ENCODE data around the gene IL9R.
"Not testable (repeated sequence)": the region's sequence is repeated elsewhere in the genome, so short reads cannot be mapped to it uniquely, and the experiment has no call there.

IL9R gene

DNA sequence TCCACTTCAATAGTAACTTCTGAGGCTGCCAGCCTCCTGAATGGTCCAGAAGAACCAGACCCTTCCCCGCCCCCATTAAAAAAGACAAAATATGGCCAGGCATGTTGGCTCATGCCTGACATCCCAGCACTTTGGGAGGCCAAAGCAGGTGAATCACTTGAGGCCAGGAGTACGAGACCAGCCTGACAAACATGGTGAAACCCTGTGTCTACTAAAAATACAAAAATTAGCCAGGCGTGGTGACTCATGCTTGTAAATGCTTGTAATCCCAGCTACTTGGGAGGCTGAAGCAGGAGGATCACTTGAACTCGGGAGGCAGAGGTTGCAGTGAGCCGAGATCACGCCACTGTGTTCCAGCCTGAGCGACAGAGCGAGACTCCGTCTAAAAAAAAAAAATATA lies 2.3 kb downstream of the IL9R start:
- H3K4me3 ChIP-seq (ENCODE audit: low read depth in 1 of 2, low read length in 2 of 2); H3K27ac ChIP-seq (ENCODE audit: low read depth, low read length); H3K36me3 ChIP-seq (ENCODE audit: insufficient read depth, low read length); H3K27me3 ChIP-seq (ENCODE audit: control insufficient read depth in 1 of 2, insufficient read depth in 2 of 2, low read length in 2 of 2); H3K9me3 ChIP-seq (ENCODE audit: low read length); H3K9ac ChIP-seq (ENCODE audit: low read length); H3K4me1 ChIP-seq (ENCODE audit: insufficient read depth, low read length): not testable (repeated sequence)

- H3K4me3 ChIP-seq (ENCODE audit: low read depth in 1 of 2, low read length in 2 of 2): no peak overlapping the region
- no peaks in the 10 kb centered on the region for H3K9me3 ChIP-seq (ENCODE audit: low read length)
- H3K36me3 ChIP-seq (ENCODE audit: insufficient read depth, low read length): no peaks in the 10 kb centered on the region
- peaks cover 0 to 4% of the 10 kb centered on the region in 2 donors for H3K27me3 ChIP-seq (ENCODE audit: control insufficient read depth in 1 of 2, insufficient read depth in 2 of 2, low read length in 2 of 2)
- no peak overlapping the region for H3K9ac ChIP-seq (ENCODE audit: low read length)
- no peaks in the 10 kb centered on the region for H3K4me1 ChIP-seq (ENCODE audit: insufficient read depth, low read length)
- no peak overlapping the region for H3K27ac ChIP-seq (ENCODE audit: low read depth, low read length)
Measured at GRCh38 chrX:156000361-156000926, 2.9 kb downstream of the IL9R start.

DNA sequence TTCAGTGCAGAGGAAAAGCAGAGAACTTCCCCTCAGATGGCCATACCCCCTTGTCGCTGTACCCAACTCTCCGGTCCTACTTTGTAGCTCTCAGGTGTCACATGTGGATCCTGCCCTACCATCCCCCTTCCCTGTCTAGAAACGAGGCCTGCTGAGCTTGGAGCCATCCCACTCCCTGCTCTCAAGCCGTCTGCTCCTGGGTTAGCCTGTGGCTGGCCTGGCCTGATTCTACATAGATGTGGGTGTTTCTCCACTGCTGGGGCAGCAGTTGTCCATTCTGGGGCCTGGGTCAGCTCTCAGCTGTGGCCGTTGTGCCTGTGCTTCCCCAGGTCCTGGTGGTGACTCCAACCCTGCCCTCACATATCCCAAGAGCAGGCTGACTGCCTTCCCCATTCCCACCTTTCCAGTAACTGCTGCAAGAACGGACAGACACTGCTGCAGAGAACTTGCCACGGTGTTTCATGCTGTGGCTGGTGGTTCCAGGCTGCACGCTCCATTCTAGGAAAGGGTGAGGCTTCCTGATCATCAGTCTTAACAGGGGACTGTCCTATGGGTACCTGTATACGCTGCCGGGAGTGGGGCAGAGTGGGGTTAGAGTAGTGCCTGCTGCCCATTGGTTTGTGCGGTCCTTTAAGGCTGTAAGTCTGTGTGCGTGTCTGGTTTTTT lies 3.6 kb downstream of the IL9R start:
- Histone ChIP-seq H3K9ac (ENCODE audit: low read length) (no peak overlapping the region), H3K36me3 (ENCODE audit: insufficient read depth, low read length) (no peaks in the 10 kb centered on the region), H3K9me3 (ENCODE audit: low read length) (no peaks in the 10 kb centered on the region), H3K27ac (ENCODE audit: low read depth, low read length) (no peak overlapping the region), H3K27me3 (ENCODE audit: control insufficient read depth in 1 of 2, insufficient read depth in 2 of 2, low read length in 2 of 2) (peaks cover 0 to 4% of the 10 kb centered on the region in 2 donors), H3K4me1 (ENCODE audit: insufficient read depth, low read length) (no peaks in the 10 kb centered on the region), H3K4me3 (ENCODE audit: low read depth in 1 of 2, low read length in 2 of 2) (no peak overlapping the region)

- H3K4me1 ChIP-seq (ENCODE audit: insufficient read depth, low read length): no peaks in the 10 kb centered on the region
- H3K27me3 ChIP-seq (ENCODE audit: control insufficient read depth in 1 of 2, insufficient read depth in 2 of 2, low read length in 2 of 2): peaks cover 0 to 4% of the 10 kb centered on the region in 2 donors
- no peak overlapping the region for H3K27ac ChIP-seq (ENCODE audit: low read depth, low read length)
- H3K9ac ChIP-seq (ENCODE audit: low read length): no peak overlapping the region
- H3K36me3 ChIP-seq (ENCODE audit: insufficient read depth, low read length): no peaks in the 10 kb centered on the region
- H3K4me3 ChIP-seq (ENCODE audit: low read depth in 1 of 2, low read length in 2 of 2): no peak overlapping the region
- H3K9me3 ChIP-seq (ENCODE audit: low read length): no peaks in the 10 kb centered on the region
Measured at GRCh38 chrX:156001667-156002021, 4.1 kb downstream of the IL9R start.

DNA sequence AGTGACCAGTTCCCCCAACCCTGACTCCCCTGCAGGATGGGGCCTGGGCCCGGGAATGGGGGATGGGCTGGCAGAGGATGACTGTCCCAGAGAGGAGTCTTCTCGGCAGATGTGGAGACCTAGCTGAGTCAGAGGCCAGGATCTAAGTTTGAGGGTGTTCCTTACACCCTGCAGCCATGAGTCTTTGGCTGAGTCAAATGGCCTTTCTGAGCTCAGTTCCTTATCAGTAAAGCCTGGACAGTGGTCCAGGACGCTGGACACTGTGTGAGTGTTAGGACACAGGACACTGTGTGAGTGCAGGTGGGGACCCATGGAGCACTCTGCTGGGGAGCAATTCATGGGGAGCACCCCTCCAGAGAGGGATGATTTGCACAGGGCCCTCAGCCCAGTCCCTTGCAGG lies 5.0 kb downstream of the IL9R start:
- Histone ChIP-seq H3K27ac (ENCODE audit: low read depth, low read length) (no peak overlapping the region), H3K9me3 (ENCODE audit: low read length) (no peaks in the 10 kb centered on the region), H3K4me1 (ENCODE audit: insufficient read depth, low read length) (no peaks in the 10 kb centered on the region), H3K9ac (ENCODE audit: low read length) (no peak overlapping the region), H3K36me3 (ENCODE audit: insufficient read depth, low read length) (no peaks in the 10 kb centered on the region), H3K4me3 (ENCODE audit: low read depth in 1 of 2, low read length in 2 of 2) (no peak overlapping the region), H3K27me3 (ENCODE audit: control insufficient read depth in 1 of 2, insufficient read depth in 2 of 2, low read length in 2 of 2) (peaks cover 0 to 4% of the 10 kb centered on the region in 2 donors)

GRCh38 chrX:156003486-156004185 lies 6.1 kb downstream of the IL9R start:
- peaks cover 0 to 4% of the 10 kb centered on the region in 2 donors for H3K27me3 ChIP-seq (ENCODE audit: control insufficient read depth in 1 of 2, insufficient read depth in 2 of 2, low read length in 2 of 2)
- H3K36me3 ChIP-seq (ENCODE audit: insufficient read depth, low read length): no peaks in the 10 kb centered on the region
- no peak overlapping the region for H3K27ac ChIP-seq (ENCODE audit: low read depth, low read length)
- H3K4me1 ChIP-seq (ENCODE audit: insufficient read depth, low read length): no peaks in the 10 kb centered on the region
- H3K9me3 ChIP-seq (ENCODE audit: low read length): no peaks in the 10 kb centered on the region
- no peak overlapping the region for H3K9ac ChIP-seq (ENCODE audit: low read length)
- H3K4me3 ChIP-seq (ENCODE audit: low read depth in 1 of 2, low read length in 2 of 2): no peak overlapping the region

- no peaks in the 10 kb centered on the region for H3K36me3 ChIP-seq (ENCODE audit: insufficient read depth, low read length)
- H3K9ac ChIP-seq (ENCODE audit: low read length): no peak overlapping the region
- no peak overlapping the region for H3K4me3 ChIP-seq (ENCODE audit: low read depth in 1 of 2, low read length in 2 of 2)
- no peaks in the 10 kb centered on the region for H3K4me1 ChIP-seq (ENCODE audit: insufficient read depth, low read length)
- H3K9me3 ChIP-seq (ENCODE audit: low read length): no peaks in the 10 kb centered on the region
- peaks cover 0 to 4% of the 10 kb centered on the region in 2 donors for H3K27me3 ChIP-seq (ENCODE audit: control insufficient read depth in 1 of 2, insufficient read depth in 2 of 2, low read length in 2 of 2)
- H3K27ac ChIP-seq (ENCODE audit: low read depth, low read length): no peak overlapping the region
Measured at GRCh38 chrX:156004256-156004655, 6.8 kb downstream of the IL9R start.

DNA sequence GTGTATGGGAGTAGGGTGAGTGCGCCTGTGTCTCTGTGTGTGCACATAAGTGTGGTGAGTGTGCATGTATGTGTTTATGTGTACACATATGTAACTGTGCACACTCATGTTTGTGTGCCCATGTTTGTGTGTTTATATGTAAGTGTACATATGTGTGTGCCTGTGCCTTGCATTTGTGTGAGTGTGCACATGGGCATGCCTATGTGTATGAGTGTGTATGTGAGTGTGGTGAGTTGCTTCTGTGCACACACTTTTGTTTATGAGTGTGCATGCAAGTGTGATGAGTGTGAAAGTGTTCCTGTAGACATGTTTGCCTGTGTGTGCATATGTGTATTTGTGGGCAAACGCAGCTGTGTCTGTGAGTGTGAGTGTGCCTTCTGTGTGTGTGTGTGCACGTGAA lies 7.2 kb downstream of the IL9R start:
- Histone ChIP-seq H3K4me3 (ENCODE audit: low read depth in 1 of 2, low read length in 2 of 2) (no peak overlapping the region), H3K36me3 (ENCODE audit: insufficient read depth, low read length) (no peaks in the 10 kb centered on the region), H3K27me3 (ENCODE audit: control insufficient read depth in 1 of 2, insufficient read depth in 2 of 2, low read length in 2 of 2) (peaks cover 0 to 4% of the 10 kb centered on the region in 2 donors), H3K9ac (ENCODE audit: low read length) (no peak overlapping the region), H3K4me1 (ENCODE audit: insufficient read depth, low read length) (no peaks in the 10 kb centered on the region), H3K9me3 (ENCODE audit: low read length) (no peaks in the 10 kb centered on the region), H3K27ac (ENCODE audit: low read depth, low read length) (no peak overlapping the region)

DNA sequence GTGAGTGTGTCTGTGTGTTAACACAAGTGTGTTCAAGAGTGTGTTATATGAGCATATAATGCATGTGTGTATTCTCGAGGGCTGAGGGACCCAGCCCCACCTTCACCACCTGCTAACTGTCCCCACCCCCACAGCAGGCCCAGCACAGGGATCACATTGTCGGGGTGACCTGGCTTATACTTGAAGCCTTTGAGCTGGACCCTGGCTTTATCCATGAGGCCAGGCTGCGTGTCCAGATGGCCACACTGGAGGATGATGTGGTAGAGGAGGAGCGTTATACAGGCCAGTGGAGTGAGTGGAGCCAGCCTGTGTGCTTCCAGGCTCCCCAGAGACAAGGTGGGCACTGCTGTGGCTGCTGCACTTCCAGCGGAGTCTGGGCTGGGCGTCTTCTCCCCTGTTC lies 7.6 kb downstream of the IL9R start:
- H3K4me1 ChIP-seq (ENCODE audit: insufficient read depth, low read length): no peaks in the 10 kb centered on the region
- H3K4me3 ChIP-seq (ENCODE audit: low read depth in 1 of 2, low read length in 2 of 2): no peak overlapping the region
- H3K36me3 ChIP-seq (ENCODE audit: insufficient read depth, low read length): no peaks in the 10 kb centered on the region
- no peak overlapping the region for H3K27ac ChIP-seq (ENCODE audit: low read depth, low read length)
- no peak overlapping the region for H3K9ac ChIP-seq (ENCODE audit: low read length)
- H3K27me3 ChIP-seq (ENCODE audit: control insufficient read depth in 1 of 2, insufficient read depth in 2 of 2, low read length in 2 of 2): peaks cover 0 to 4% of the 10 kb centered on the region in 2 donors
- no peaks in the 10 kb centered on the region for H3K9me3 ChIP-seq (ENCODE audit: low read length)

GRCh38 chrX:156006468-156006867 lies 9.0 kb downstream of the IL9R start:
- not testable (repeated sequence) for H3K27ac ChIP-seq (ENCODE audit: low read depth, low read length); H3K36me3 ChIP-seq (ENCODE audit: insufficient read depth, low read length); H3K9ac ChIP-seq (ENCODE audit: low read length); H3K4me3 ChIP-seq (ENCODE audit: low read depth in 1 of 2, low read length in 2 of 2); H3K27me3 ChIP-seq (ENCODE audit: control insufficient read depth in 1 of 2, insufficient read depth in 2 of 2, low read length in 2 of 2); H3K9me3 ChIP-seq (ENCODE audit: low read length); H3K4me1 ChIP-seq (ENCODE audit: insufficient read depth, low read length)

- H3K27ac ChIP-seq (ENCODE audit: low read depth, low read length); H3K9ac ChIP-seq (ENCODE audit: low read length); H3K36me3 ChIP-seq (ENCODE audit: insufficient read depth, low read length); H3K27me3 ChIP-seq (ENCODE audit: control insufficient read depth in 1 of 2, insufficient read depth in 2 of 2, low read length in 2 of 2); H3K4me1 ChIP-seq (ENCODE audit: insufficient read depth, low read length); H3K9me3 ChIP-seq (ENCODE audit: low read length); H3K4me3 ChIP-seq (ENCODE audit: low read depth in 1 of 2, low read length in 2 of 2): not testable (repeated sequence)
Measured at GRCh38 chrX:156008379-156008778, 10.9 kb downstream of the IL9R start.

GRCh38 chrX:156008915-156009314 lies 11.4 kb downstream of the IL9R start:
- Histone ChIP-seq H3K4me1 (ENCODE audit: insufficient read depth, low read length) (no peaks in the 10 kb centered on the region), H3K9ac (ENCODE audit: low read length) (no peak overlapping the region), H3K9me3 (ENCODE audit: low read length) (no peaks in the 10 kb centered on the region), H3K36me3 (ENCODE audit: insufficient read depth, low read length) (no peaks in the 10 kb centered on the region), H3K4me3 (ENCODE audit: low read depth in 1 of 2, low read length in 2 of 2) (no peak overlapping the region), H3K27me3 (ENCODE audit: control insufficient read depth in 1 of 2, insufficient read depth in 2 of 2, low read length in 2 of 2) (no peaks in the 10 kb centered on the region), H3K27ac (ENCODE audit: low read depth, low read length) (no peak overlapping the region)
